HG03354 (cell line): ENCODE data around the gene AHCY.
"Not testable (repeated sequence)": the region's sequence is repeated elsewhere in the genome, so short reads cannot be mapped to it uniquely, and the experiment has no call there.

Source experiments
- ATAC-seq: cut with Tn5 transposase; IDR thresholded peaks from one replicate; pipeline ENCODE4 v1.9.1; 2021; ENCODE audit warnings: mild to moderate bottlenecking; ENCODE audit not compliant: unreplicated experiment, poor library complexity, severe bottlenecking

AHCY gene

DNA sequence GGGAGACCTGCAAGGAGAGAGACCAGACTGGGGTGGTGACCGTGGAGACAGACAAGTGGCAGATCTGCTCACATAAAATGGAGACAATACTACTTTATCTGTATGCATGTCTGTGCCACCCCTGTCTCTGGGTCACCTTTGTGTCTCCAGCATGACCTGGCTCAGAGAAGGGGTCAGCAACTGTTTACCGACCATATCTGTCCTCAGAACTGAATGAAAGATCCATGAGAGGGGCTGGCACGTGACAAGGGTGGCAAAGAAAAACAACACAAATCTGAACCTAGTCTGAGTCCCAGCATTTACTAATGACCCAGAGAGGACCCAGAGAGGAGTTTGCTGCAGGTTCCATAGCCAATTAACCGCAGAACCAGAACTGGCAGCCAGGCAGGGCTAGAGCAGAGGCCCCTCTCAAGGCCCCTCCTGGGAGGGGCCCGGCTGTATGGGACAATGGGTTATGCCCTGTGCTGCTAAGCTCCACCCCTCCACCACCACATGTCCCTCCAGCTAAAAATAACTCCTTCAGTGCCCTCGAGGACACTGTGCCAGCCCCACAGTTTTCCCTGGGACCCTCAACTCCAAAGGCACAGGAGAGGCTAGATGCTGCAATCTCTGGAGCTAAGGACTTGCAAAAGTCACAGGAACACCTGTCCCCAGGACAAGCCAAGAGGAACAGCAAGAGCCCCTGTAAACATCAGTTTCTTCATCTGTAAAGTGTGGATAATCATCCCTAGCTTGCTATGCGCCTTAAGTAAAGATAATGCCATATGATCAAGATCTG lies 2.2 kb downstream of the AHCY start:
- no peak for ATAC-seq

DNA sequence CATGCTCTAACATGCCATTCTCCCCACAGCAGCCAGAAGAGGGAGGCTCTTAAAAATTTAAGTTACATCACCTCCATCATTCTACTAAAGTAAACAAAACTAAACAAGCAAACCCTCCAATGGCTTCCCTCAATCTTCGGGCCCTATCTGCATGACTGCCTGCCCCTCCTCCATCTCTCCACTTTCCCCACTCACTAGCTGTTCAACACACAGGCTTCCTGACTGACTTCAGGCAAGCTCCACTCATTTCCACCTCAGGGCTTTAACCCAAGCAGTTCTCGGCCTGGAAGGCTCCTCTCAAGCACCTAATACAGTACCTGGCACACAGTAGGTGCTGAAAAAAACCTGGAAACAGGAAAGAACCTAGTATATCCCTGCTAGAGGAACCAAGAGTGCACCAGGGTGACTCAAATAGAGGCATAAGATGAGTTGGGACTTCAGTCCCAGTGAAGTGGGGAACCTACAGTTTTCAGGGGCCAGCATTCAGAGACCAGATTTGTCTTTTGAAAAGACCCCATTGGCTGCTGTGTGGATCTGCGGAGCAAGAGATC lies 2.8 kb downstream of the AHCY start:
- no peak for ATAC-seq

- ATAC-seq, result no peak
Measured at GRCh38 chr20:34299556-34300255, 3.4 kb downstream of the AHCY start.

DNA sequence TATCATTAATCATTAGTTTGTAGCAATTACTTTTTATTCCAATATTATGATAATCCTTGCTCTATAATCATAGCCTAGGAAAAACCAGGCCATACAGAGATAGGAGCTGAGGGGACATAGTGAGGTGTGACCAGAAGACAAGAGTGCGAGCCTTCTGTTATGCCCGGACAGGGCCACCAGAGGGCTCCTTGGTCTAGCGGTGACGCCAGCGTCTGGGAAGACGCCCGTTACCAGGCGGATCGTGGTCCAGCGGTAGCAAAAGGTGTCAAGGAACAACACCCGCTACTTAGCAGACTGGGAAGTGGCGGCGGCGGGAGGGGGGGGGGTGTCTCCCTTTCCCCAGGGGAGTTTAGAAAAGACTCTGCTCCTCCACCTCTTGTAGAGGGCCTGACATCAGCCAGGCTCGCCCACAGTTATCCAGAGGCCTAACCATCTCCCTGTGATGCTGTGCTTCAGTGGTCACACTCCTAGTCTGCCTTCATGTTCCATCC lies 4.8 kb downstream of the AHCY start:
- not testable (repeated sequence) for ATAC-seq

- ATAC-seq, result no peak
Measured at GRCh38 chr20:34296468-34296867, 6.7 kb downstream of the AHCY start.

GRCh38 chr20:34295284-34295683 lies 7.9 kb downstream of the AHCY start:
- no peak for ATAC-seq

GRCh38 chr20:34294563-34294962 lies 8.6 kb downstream of the AHCY start:
- ATAC-seq, result no peak

GRCh38 chr20:34293589-34293988 lies 9.6 kb downstream of the AHCY start:
- ATAC-seq, result no peak

DNA sequence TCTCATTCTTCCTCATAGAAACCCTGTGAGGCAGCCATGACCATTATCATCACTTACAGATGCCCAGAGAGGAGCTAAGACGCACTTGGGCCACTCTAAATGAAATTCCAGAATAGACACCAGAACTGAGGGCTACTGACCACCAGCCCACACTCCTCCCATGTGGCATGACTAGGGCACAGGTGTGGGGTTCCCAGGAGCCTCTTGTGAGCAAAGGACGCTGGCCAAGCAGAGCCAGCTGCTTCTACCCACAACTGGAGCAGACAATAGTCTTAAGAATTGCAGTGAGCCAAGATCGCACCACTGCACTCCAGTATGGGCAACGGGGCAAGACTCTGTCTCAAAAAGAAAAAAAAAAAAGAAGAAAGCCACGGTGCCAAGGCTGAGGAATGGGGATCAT lies 10.0 kb downstream of the AHCY start:
- no peak for ATAC-seq

DNA sequence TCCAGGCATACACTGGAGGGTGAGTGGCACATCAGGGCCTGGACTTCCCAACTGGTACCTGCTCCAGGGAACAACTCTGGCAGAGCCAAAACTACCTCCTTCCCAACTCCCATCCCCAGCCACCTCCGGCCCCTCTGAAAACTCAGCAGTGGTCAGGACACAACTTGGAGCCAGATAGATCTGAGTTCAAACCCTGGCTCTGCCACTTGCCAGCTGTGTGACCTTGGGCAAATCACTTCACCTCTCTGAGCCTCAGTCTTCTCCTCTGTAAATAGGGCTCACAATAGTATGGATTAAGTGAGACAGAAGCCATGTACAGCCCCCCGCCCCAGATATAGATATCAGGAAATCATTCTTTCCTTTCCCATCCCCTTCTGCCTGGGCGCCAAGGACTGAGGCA lies 10.7 kb downstream of the AHCY start:
- no peak for ATAC-seq

GRCh38 chr20:34290471-34290870 lies 12.7 kb downstream of the AHCY start:
- no peak for ATAC-seq

DNA sequence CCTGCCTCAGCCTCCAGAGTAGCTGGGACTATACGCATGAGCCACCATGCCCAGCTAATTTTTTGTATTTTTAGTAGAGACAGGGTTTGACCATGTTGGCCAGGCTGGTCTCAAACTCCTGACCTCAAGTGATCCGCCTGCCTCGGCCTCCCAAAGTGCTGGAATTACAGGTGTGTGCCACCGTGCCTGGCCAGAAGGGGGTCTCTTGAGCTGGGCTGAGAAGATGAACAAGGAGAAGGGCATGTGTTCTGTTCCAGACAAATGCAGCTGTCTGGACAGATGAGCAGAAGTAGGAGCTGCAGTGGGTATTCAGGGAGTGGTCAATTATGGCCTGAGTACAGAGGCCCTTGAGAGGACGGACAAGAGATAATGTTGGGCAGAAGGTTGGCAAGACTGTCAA lies 15.7 kb downstream of the AHCY start:
- not testable (repeated sequence) for ATAC-seq

DNA sequence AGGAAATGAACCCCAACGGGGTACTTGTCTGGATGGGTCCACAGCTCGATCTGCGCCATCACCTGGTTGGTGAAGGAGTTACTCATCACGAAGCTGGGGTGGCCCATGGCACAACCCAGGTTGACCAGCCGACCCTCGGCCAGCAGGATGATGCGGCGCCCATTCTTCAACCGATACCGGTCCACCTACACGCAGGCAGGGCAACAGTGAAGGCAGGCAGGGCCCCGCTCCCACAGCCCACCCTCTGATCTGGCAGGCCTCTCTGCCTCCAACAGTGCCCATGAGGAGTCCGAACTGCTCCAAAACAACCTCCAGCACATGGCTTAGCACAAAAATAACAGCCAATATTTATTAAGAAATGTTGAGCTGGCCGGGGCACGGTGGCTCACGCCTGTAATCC lies 17.7 kb downstream of the AHCY start:
- ATAC-seq, result no peak

GRCh38 chr20:34283844-34284243 lies 19.3 kb downstream of the AHCY start:
- no peak for ATAC-seq

DNA sequence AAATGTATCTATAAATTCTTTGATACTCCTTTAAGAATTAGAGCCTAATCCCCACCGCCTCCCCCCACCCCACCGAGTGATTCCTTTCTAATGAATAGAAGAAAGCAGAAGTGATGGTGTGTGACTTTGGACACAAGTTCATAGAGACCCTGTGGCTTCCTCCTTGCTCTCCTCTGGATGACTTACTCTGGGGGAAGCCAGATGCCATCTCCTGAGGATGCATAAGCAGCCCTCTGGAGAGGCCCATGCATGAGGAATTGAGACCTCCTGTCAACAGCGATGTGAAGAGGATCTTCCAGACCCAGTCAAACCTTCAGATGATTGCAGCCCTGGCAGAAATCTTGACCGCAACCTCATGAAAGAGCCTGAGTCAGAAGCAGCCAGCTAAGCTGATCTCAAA lies 21.1 kb downstream of the AHCY start:
- ATAC-seq, result no peak

GRCh38 chr20:34281177-34281576 lies 22.0 kb downstream of the AHCY start:
- no peak for ATAC-seq

DNA sequence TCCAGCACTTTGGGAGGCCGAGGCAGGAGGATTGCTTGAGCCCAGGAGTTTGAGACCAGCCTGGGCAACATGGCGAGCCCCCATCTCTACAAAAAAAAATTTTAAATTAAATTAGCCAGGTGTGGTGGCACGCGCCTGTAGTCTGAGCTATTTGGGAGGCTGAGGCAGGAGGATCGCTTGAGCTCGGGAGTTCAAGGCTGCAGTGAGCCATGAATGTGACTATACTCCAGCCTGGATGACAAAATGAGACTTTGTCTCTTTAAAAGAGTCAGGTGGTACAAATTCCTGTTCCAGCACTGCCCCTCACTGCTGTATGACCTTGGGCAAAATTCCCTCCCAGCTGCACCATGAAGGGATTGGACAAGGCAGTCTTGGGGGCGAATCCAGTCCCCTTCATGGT lies 28.5 kb downstream of the AHCY start:
- no peak for ATAC-seq

DNA sequence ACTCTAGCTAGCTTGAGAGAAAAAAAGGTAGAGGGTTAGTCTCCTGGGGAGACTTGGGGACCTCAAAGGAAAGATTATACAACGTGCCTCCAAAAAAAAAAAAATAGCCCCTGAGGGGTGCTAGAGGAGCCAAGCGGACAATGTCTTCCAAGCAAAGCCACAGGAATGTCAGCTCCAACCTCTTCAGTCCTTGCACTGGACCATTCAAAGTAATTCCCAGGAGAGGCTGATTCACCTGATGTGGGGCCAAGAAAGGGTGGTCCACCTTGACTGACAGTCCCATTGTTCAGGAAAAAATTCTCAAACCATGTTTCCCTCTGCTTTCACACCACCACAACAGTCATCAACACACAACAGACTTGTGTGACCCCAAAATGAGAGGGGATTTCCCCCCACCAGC lies 31.2 kb downstream of the AHCY start:
- ATAC-seq, result no peak

GRCh38 chr20:34269996-34270627 lies 33.0 kb downstream of the AHCY start:
- no peak for ATAC-seq

- ATAC-seq, result no peak
Measured at GRCh38 chr20:34268851-34269636, 34.1 kb downstream of the AHCY start.
